HepG2 (cell line): ENCODE data around the gene LMNTD1.

ENCODE experiments used
- CENPT ChIP-seq: sonication (generic); formaldehyde crosslinking; IDR thresholded peaks from 2 replicates; pipeline ENCODE4 v1.8.0; 2022; ENCODE audit warnings: low read depth, mild to moderate bottlenecking, moderate library complexity, missing genetic modification reagents
- ELK4 ChIP-seq: sonication (generic); formaldehyde crosslinking; IDR thresholded peaks from 2 replicates; pipeline ENCODE4 v1.9.0; 2021; ENCODE audit warnings: missing genetic modification reagents, borderline replicate concordance
- MYNN ChIP-seq: sonication (generic); formaldehyde crosslinking; IDR thresholded peaks from 2 replicates; pipeline ENCODE4 v1.4.0; 2020; ENCODE audit warnings: mild to moderate bottlenecking, low read depth, missing genetic modification reagents
- POLR2A ChIP-seq, 2 experiments: IDR thresholded peaks; 2 replicates each; pipeline ENCODE4 v1.6.1; 2011; ENCODE audit warnings: low read depth in 2 of 2, low read length in 2 of 2, mild to moderate bottlenecking in 1 of 2, moderate library complexity in 1 of 2; ENCODE audit not compliant: insufficient read depth in 1 of 2
- STAG1 ChIP-seq: sonication (generic); formaldehyde crosslinking; IDR thresholded peaks from 2 replicates; pipeline ENCODE4 v1.4.0; 2020; ENCODE audit warnings: missing genetic modification reagents
- ZBTB8A ChIP-seq: sonication (generic); formaldehyde crosslinking; IDR thresholded peaks from 2 replicates; pipeline ENCODE4 v1.4.0; 2020; ENCODE audit warnings: mild to moderate bottlenecking, low read depth, missing genetic modification reagents, borderline replicate concordance
- TF ChIP-seq, protein P1 (sequence below): sonication (generic); formaldehyde crosslinking; IDR thresholded peaks from 2 replicates; pipeline ENCODE4 v1.8.0; 2022; ENCODE audit warnings: missing genetic modification reagents, mild to moderate bottlenecking, inconsistent platforms, borderline replicate concordance

- TF ChIP-seq ZBTB8A = no peak
- TF ChIP-seq MYNN (CRISPR knock-in tag) = no peak
- no peak for TF ChIP-seq STAG1 (CRISPR knock-in tag)
- TF ChIP-seq ELK4 (CRISPR knock-in tag) = no peak
- TF ChIP-seq, protein P1, sequence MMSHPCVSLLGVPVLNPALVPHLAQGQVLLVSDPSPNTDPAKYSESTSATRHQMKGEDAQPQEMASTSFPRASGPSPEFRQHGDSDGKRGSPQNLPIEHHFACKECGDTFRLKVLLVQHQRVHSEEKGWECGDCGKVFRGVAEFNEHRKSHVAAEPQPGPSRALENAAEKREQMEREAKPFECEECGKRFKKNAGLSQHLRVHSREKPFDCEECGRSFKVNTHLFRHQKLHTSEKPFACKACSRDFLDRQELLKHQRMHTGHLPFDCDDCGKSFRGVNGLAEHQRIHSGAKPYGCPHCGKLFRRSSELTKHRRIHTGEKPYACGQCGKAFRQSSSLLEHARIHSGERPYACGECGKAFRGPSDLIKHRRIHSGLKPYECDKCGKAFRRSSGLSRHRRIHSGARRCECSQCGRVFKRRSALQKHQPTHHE (CRISPR knock-in tag) = no peak
- no peak for TF ChIP-seq POLR2A (IDR thresholded peaks at IDR 0.05; ENCODE audit: insufficient read depth in 1 of 2, low read depth in 2 of 2, low read length in 2 of 2)
- no peak for TF ChIP-seq CENPT (CRISPR knock-in tag)
These were observed 25.5 kb upstream of the LMNTD1 start for GRCh38 chr12:25578411-25579143.
